ENCODE results near the gene SPESP1.

Gene SPESP1

DNA sequence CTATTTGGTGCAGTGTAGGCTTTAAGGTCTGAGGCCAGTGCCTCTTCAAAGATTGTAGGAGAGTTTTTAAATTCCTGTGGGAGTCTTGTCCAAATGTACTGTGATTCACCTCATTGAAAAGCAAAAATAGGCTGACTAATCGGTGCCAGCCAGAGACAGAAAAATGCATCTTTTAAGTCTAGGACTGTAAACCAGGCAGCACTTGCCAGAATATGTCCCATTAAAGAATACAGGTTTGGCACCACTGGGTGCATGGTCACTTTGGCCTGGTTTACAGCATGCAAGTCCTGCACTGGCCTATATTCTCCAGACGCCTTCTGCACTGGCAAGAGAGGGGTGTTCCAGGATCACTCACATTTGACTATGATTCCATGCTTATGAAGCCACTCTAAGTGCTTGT lies 63.8 kb downstream of the SPESP1 start:
- TF ChIP-seq CTCF (IDR thresholded peaks at IDR 0.05), result no peak

DNA sequence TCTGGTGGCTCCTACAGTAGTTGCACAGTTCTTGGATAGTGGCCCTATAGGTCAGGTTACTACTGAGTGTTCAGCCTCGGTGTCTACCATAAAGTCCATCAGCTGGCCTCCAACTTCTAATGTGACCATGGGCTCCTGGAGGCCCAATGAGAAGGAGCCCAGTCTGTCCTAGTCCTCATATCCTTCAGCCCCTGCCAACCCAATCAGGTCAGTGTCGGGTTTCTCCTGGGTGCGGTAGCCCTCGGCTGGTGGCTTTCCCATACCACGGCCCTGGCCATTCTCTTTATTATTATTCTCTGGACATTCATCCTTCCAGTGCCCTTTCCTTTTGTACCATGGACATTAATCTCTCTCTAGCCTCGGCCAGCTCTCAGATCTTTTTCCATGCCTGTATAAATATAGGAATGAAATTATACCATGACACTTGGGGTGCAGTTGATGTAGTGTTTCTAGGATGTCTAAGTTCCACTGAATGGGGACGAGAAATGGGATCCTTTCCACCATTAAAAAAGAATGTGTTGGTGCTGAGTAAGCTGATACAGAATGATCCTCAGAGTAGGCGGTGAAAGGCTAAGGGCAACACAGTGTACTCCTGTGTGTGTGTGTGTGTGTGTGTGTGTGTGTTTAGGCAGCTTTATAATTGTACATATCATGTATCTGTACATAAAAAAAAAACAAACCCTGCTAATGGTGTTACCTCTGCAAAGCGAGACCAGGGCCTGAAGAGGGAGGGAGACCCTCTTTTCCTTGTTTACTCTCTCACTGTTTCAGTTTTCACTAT lies 64.8 kb downstream of the SPESP1 start:
- no peak for TF ChIP-seq CTCF (IDR thresholded peaks at IDR 0.05)

All from LNCAP (cell line).